HG03135 (cell line): ENCODE results near the gene GIMD1.

ENCODE experiments used
- ATAC-seq: cut with Tn5 transposase; IDR thresholded peaks from one replicate; pipeline ENCODE4 v1.9.1; 2021; ENCODE audit warnings: mild to moderate bottlenecking, moderate library complexity; ENCODE audit not compliant: unreplicated experiment

The GIMD1 gene

GRCh38 chr4:106315968-106316772 is 52.4 kb downstream of the GIMD1 start, which contains the start of the genes AIMP1 and TBCK:
Gene AIMP1, plus strand, starts transcription at chr4:106316550. Its CDS starts 8,460 bp downstream, at chr4:106325010.
Gene TBCK, minus strand, starts transcription at chr4:106316209. Its CDS starts 7,249 bp downstream, at chr4:106308960.
- ATAC-seq = peak; percentile 87

DNA sequence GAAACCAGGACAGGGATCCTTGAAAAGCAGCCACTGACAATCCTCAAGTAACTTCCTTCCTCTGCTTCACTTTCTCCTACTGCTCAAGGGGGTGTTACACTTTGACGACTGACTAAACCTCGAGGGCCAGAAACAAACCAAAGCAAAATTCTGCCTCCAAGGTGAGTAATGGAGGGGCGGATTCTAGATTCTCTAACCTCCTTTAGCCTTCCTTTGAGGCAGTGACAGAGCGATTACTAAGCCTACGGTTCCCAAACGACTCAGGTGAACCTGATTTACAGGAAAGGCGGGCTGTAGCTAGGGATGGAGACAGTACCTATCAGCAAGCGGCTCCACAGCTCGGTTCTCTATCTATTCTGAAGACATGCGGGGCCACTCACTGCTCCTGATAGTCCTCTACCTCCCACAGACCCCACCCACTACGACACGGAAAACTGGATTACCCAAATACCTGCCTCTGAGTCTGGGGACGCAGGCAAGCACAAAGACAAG is 53.1 kb downstream of the GIMD1 start:
- peak; percentile 19 for ATAC-seq

DNA sequence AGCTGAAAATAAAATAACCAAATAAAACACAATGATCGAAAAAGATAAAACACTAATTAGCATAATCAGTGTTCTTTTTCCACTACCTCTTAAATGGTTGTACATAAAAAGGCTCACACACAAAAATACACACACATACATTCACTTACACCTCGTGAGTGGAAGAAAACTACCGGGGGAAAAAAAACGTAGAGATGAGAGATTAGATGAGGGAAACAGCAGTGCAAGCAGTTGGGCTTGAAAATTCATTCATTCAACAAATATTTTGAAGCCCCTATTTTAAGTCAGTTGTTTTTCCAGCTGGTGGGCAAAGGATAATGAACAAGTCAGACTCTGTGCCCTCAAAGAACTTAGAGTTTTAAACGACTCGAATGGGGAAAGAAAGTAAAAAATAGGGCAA is 53.6 kb downstream of the GIMD1 start:
- no peak for ATAC-seq

- no peak for ATAC-seq
Observed at GRCh38 chr4:106312997-106313522, 55.5 kb downstream of the GIMD1 start.

DNA sequence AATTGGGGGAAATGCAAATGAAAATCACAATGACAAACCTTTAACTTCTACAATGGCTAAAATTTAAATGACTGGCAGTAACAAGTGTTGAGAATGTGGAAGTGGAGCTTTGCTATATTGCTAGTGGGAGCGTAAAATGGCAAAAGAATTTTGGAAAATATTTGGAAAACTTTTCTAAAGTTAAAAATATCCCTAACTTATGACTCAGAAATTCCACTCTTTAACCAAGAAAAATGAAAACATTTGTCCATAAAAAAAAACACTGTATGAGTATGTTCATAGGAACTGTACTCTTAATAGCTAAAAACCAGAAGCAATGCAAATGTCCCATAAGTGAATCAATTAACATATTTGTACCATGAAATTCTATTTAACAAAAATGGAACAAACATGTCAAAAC is 56.2 kb downstream of the GIMD1 start:
- ATAC-seq = no peak
